Measurements from ENCODE around the gene RCVRN.

The RCVRN gene

DNA sequence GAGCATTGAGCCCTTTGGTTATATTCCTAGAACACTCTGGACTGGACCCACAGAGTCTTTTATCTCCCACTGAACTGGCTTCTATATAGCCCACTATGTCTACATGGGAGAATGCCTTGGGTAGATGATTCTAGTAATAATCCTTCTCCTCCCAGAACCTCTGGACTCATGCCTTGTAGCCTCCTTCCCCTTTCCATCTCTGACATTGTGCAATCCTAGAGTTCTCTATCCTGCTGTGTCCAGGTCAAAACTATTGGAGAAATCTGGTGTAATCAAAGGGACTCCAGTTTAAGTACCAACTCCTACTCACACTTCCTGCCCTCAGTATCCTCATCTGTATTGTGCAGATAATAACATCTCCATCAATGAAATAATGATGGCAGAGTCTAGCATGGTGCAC, 9.1 kb downstream of the RCVRN start:
- H4K20me1 ChIP-seq (ENCODE audit: insufficient read depth, low read length) = no peaks in the 10 kb centered on the region
- H3K9me3 ChIP-seq (ENCODE audit: insufficient read depth, low read length) = no peaks in the 10 kb centered on the region
- H3K79me2 ChIP-seq (ENCODE audit: low read length) = no peaks in the 10 kb centered on the region
- H3K27me3 ChIP-seq (ENCODE audit: low read depth, low read length) = no peaks in the 10 kb centered on the region
- no peak overlapping the region for H3K4me3 ChIP-seq (ENCODE audit: low read length)
- no peak overlapping the region for H3K9ac ChIP-seq (ENCODE audit: low read length)
- no peak for TF ChIP-seq EZH2phosphoT487 (IDR thresholded peaks at IDR 0.05; ENCODE audit: low read depth)
- TF ChIP-seq, protein P1, sequence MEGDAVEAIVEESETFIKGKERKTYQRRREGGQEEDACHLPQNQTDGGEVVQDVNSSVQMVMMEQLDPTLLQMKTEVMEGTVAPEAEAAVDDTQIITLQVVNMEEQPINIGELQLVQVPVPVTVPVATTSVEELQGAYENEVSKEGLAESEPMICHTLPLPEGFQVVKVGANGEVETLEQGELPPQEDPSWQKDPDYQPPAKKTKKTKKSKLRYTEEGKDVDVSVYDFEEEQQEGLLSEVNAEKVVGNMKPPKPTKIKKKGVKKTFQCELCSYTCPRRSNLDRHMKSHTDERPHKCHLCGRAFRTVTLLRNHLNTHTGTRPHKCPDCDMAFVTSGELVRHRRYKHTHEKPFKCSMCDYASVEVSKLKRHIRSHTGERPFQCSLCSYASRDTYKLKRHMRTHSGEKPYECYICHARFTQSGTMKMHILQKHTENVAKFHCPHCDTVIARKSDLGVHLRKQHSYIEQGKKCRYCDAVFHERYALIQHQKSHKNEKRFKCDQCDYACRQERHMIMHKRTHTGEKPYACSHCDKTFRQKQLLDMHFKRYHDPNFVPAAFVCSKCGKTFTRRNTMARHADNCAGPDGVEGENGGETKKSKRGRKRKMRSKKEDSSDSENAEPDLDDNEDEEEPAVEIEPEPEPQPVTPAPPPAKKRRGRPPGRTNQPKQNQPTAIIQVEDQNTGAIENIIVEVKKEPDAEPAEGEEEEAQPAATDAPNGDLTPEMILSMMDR (IDR thresholded peaks at IDR 0.05; ENCODE audit: low read depth, low read length) = no peak
- H3K27ac ChIP-seq (ENCODE audit: low read length) = no peak overlapping the region
- H2AFZ ChIP-seq (ENCODE audit: low read depth, low read length) = no peak overlapping the region
- no peak overlapping the region for H3K4me2 ChIP-seq (ENCODE audit: low read length)
- H3K36me3 ChIP-seq (replicated peaks; ENCODE audit: low read depth, low read length) = no peaks in the 10 kb centered on the region
- H3K4me1 ChIP-seq (ENCODE audit: low read length) = no peaks in the 10 kb centered on the region

DNA sequence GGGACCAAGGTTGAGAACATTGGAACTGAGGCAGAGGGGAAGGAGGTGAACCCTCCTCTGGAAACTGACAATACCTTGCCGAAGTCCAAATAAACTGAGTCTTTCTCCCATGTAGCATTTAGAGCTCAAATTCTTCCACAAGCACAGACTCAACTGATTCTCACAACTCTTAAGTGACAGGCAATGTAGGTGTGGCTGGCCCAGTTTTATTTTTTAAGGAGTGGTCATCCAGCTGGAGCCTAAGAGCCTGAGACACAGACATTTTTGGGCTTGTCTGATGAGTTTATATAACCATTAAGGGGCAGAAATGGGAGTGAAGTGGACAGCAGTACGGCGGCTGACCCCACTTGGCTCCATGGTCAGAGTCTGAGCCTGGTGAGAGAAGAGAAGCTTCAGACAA, 10.8 kb downstream of the RCVRN start:
- Histone ChIP-seq H2AFZ (ENCODE audit: low read depth, low read length) (no peak overlapping the region), H3K27me3 (ENCODE audit: low read depth, low read length) (no peaks in the 10 kb centered on the region), H3K4me3 (ENCODE audit: low read length) (no peak overlapping the region), H4K20me1 (ENCODE audit: insufficient read depth, low read length) (no peaks in the 10 kb centered on the region), H3K9me3 (ENCODE audit: insufficient read depth, low read length) (no peaks in the 10 kb centered on the region), H3K9ac (ENCODE audit: low read length) (no peak overlapping the region), H3K4me1 (ENCODE audit: low read length) (no peaks in the 10 kb centered on the region), H3K4me2 (ENCODE audit: low read length) (no peak overlapping the region), H3K36me3 (replicated peaks; ENCODE audit: low read depth, low read length) (no peaks in the 10 kb centered on the region), H3K79me2 (ENCODE audit: low read length) (no peaks in the 10 kb centered on the region), H3K27ac (ENCODE audit: low read length) (no peak overlapping the region)
- no peak for TF ChIP-seq EZH2phosphoT487 (IDR thresholded peaks at IDR 0.05; ENCODE audit: low read depth)
- TF ChIP-seq, protein P1 (IDR thresholded peaks at IDR 0.05; ENCODE audit: low read depth, low read length) = no peak

DNA sequence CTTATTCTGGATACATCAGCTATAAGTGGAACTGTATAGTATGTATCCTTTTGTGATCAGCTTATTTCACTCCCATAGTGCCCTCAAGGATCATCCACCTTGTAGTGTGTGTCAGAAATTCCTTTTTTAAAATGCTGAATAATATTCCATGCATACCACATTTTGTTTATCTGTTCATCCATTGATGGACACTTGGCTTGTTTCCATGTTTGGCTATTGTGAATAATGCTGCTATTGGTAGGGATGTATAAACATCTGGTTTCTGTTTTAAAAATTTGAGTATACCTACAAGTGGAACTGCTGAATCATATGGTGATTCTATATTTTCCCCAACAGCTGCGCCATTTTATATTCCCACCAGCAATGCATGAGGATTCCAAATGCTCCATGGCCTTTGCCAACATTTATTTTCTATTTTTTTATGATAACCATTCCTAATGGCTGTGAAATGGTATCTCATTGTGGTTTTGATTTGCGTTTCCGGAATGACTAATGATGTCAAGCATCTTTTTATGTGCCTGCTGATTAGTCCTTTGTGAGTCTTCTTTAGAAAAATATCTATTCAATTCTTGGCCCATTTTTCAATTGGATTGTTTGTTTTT, 11.6 kb downstream of the RCVRN start:
- H3K27ac ChIP-seq (ENCODE audit: low read length) = no peak overlapping the region
- no peaks in the 10 kb centered on the region for H3K36me3 ChIP-seq (replicated peaks; ENCODE audit: low read depth, low read length)

DNA sequence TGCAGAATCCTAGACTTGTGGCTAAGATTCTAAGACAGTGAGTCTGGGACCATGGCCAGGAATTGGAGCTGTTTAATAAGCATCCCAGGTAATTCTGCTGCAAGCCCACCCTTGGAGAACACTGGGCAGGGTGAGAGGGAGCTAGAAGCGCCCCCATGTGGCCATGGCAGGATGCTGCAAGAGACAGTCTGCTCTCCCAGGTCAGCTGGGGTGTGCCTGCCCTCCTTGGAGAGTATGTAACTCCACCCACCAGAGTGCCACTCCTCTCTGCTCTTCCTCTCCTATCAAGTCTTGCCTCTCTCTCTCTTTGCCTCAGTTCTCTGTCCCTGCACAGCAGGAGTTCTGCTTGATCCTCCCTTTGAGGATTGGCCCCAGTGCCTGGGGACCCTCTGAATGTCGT, 14.9 kb downstream of the RCVRN start:
- Histone ChIP-seq H4K20me1 (ENCODE audit: insufficient read depth, low read length) (no peaks in the 10 kb centered on the region), H3K9ac (ENCODE audit: low read length) (no peak overlapping the region), H2AFZ (ENCODE audit: low read depth, low read length) (no peak overlapping the region), H3K27ac (ENCODE audit: low read length) (no peak overlapping the region), H3K9me3 (ENCODE audit: insufficient read depth, low read length) (no peaks in the 10 kb centered on the region), H3K27me3 (ENCODE audit: low read depth, low read length) (no peaks in the 10 kb centered on the region), H3K79me2 (ENCODE audit: low read length) (no peaks in the 10 kb centered on the region), H3K36me3 (replicated peaks; ENCODE audit: low read depth, low read length) (no peaks in the 10 kb centered on the region), H3K4me2 (ENCODE audit: low read length) (no peak overlapping the region), H3K4me3 (ENCODE audit: low read length) (no peak overlapping the region), H3K4me1 (ENCODE audit: low read length) (no peaks in the 10 kb centered on the region)
- TF ChIP-seq, protein P1 (IDR thresholded peaks at IDR 0.05; ENCODE audit: low read depth, low read length) = peak; percentile 43
- no peak for TF ChIP-seq EZH2phosphoT487 (IDR thresholded peaks at IDR 0.05; ENCODE audit: low read depth)

More for the DNA sequence above, 11.6 kb downstream of the RCVRN start:
- Histone ChIP-seq H3K4me3 (ENCODE audit: low read length) (no peak overlapping the region), H3K4me2 (ENCODE audit: low read length) (no peak overlapping the region), H3K4me1 (ENCODE audit: low read length) (no peaks in the 10 kb centered on the region), H2AFZ (ENCODE audit: low read depth, low read length) (no peak overlapping the region), H4K20me1 (ENCODE audit: insufficient read depth, low read length) (no peaks in the 10 kb centered on the region), H3K9me3 (ENCODE audit: insufficient read depth, low read length) (no peaks in the 10 kb centered on the region), H3K79me2 (ENCODE audit: low read length) (no peaks in the 10 kb centered on the region), H3K27me3 (ENCODE audit: low read depth, low read length) (no peaks in the 10 kb centered on the region), H3K9ac (ENCODE audit: low read length) (no peak overlapping the region)
- TF ChIP-seq, protein P1 (IDR thresholded peaks at IDR 0.05; ENCODE audit: low read depth, low read length) = no peak
- no peak for TF ChIP-seq EZH2phosphoT487 (IDR thresholded peaks at IDR 0.05; ENCODE audit: low read depth)

Measured in OCI-LY3 (cell line).